Inflammatory macrophage treated with lipopolysaccharide for 4 hours (primary cell): Measurements from ENCODE around the gene NRG3.

Source experiments
- DNase-seq: peaks from one replicate; pipeline ENCODE4 v3.0.0-alpha.2; 2020

The NRG3 gene

DNA sequence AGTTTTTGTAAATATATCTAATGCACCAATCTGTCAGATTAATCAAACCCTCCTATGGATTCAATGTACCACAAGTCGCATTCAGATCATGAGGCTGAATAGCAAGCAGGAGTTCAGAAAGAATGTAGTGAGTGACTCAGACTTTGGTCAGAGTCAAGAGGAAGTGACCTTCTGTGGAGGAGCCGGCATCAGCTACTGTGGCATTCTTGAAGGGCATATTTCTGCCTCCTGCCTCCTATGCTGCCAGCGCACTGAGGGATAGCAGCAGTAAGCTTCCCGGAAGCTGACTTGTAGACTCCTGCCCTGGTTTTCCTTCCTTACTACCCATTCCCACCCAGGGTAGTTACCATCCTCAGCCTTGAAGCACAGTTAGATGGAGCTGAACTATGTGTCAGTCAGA, 867.5 kb downstream of the NRG3 start:
- DNase-seq = no peak

- no peak for DNase-seq
Measured at GRCh38 chr10:82742898-82743297, 867.9 kb downstream of the NRG3 start.

GRCh38 chr10:82750538-82750937, 875.5 kb downstream of the NRG3 start:
- DNase-seq = no peak

GRCh38 chr10:82757397-82757796, 882.4 kb downstream of the NRG3 start:
- no peak for DNase-seq

DNA sequence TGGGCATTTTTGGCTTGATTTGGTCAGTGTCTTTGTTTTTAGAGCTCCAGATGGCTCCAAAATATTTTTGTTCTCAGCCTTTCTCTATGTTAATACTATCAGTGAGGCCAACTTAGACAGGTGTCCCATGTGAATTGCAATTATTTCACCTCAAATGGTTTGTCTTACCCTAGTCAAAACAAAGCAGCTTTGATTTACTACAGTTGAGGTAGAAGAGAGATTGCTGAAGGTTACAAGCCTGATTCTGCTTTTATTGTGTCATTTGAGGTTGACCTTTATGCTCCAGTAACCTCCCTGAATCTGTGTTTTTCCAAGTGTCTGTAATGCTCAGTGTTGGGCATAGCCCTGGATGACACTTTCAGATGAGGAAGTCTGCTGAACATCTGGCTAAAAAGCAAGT, 882.9 kb downstream of the NRG3 start:
- no peak for DNase-seq

- no peak for DNase-seq
Measured at GRCh38 chr10:82759050-82759449, 884.1 kb downstream of the NRG3 start.

DNA sequence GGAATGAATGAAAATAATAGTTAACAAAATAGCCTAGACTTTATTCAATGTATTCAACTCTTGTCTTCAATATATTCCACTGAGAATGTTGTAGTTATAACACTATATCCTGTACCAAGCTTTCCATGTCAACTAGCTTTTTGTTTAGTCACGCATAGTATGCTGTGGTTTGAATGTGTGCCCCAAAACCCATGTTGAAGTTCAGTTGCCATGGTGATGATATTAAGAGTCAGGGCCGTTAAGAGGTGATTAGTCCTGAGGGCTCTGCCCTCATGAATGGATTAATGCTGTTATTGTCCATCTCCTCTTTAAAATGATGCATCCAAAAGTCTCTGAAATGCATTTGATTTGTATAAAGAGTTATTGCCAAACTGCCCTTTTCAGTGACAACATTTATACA, 887.6 kb downstream of the NRG3 start:
- DNase-seq = no peak

- DNase-seq = no peak
Measured at GRCh38 chr10:82768040-82768439, 893.0 kb downstream of the NRG3 start.

DNA sequence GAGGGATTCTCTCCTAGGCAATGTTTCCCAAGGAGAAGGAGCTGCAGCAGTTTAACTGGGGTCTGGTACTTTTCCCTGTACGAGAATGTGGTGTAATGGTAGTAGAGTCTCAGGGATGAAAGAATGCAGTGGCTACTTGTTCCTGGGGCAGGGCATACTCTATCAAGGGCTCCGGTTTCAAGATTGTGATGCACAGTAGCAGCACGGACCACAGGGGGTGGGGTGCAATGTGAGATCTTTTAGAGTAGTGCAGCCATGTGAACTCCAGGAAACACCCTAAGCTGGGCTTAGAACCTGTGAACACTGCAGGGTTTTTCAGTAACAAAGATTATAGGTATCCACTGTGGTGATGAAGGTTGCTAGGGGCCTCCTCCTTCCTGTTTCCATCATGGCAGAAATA, 903.9 kb downstream of the NRG3 start:
- no peak for DNase-seq

DNA sequence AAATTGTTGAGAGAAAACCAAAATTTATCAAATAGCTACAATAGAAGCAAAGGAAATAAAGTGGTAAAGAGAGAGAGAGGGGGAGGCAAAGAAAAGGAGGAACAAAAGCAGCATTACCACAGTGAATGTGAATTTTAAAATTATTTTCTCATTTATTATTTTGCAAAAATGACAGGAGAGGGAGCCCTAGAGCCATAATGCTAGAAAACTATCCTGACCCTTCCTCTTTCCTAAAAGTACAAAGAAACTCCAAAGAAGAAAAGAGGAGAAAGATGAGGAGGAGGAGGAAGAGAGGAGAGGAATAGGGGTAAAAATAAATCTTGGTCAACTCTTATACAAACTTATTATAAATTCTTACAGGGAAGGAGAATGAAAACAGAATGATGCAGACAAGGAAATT, 921.5 kb downstream of the NRG3 start:
- DNase-seq = peak; percentile 6

DNA sequence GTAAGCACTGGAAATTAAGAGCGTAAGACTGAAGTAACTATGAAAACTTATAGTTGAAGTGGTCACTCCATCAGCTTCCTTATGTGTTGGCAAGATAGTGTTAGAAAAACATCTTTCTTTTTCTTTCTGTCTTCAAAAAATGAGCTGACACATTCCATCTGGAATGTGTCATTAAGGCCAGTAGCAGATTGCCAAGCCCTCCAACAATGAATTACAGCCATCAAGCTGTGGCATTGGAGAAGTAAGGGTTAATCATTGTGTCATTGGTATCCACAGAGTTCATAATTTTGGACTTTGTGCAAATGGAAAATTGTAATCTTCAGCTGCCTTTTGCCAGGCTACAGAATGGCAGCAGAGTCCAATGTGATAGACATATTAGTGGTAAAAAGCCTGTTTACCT, 926.3 kb downstream of the NRG3 start:
- DNase-seq = no peak

DNA sequence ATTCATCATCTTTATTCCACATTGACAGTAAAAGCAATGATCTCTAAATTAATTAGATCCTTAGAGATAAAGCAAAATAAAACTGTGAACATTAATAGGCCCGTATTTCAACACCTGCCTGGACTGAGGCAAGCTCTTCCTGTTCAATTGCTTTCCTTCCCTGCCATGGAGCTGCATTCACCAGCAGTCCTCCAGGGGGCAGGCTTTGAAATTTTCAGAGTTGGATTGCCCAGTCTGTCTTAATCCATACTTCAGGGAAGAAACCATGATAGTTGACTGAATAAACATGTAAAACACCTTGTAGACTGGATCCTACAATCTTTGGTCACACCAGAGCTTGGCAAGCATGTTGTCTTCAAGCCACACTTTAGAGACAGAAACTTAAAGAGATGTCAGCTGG, 936.6 kb downstream of the NRG3 start:
- peak; percentile 2 for DNase-seq

DNA sequence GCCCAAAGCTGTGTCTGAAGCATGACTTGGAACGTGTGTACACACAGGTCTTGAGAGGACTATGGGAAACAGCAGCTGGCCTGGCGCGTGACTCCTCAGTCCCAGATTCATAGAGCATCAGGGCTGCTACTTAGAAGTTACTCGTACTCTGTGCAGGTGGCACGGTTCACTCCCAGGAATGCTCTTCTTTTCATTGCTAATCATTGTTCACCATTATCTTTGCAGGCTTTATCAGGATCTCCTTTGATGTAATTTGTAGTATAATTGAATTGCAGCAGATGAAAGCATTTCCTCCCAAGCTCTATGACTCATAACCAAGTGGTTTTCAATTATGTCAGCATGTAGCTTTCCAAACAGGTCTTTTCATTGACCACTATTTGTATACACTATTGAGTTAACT, 938.9 kb downstream of the NRG3 start:
- peak; percentile 1 for DNase-seq

DNA sequence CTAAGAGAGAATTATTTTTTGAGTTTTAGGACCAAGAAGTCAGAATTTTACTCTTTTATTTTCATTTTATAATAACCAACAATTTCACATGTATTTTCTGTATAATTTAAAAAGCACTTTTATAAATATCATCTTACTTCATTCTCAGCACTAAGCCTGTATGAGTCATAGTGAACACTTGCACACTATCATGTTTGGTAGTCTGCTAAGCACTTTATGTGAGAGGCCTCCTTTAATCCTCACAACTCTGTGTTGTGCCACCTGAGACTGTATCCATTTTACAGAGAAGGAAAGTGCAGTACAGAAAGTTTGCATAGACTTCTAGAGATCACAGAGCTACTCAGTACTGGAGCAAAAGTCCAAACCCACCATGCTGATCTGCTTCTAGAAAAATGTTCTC, 939.6 kb downstream of the NRG3 start:
- DNase-seq = no peak

GRCh38 chr10:82815680-82816079, 940.7 kb downstream of the NRG3 start:
- DNase-seq = no peak

GRCh38 chr10:82817676-82818422, 942.9 kb downstream of the NRG3 start:
- DNase-seq = no peak

GRCh38 chr10:82821043-82821442, 946.0 kb downstream of the NRG3 start:
- DNase-seq = peak; percentile 13

DNA sequence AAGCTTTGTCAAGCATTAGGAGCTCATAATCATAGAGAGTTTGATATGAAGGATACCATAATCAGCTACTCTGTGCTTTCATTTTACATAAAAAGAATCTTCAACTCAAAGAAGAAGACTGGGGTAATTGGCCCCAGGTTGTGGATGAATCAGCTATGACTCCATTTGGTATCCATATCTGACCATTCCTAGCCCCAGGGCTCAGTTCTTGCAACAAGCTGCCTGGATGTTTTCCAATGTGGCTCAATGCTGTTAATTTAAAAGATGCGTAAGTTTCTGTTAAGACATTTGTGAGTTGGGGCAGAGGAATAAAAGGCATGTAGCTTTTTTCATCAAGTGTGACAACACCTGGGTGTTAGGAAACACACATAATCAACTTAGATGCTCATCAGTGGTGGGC, 951.1 kb downstream of the NRG3 start:
- no peak for DNase-seq

- no peak for DNase-seq
Measured at GRCh38 chr10:82827901-82828300, 952.9 kb downstream of the NRG3 start.

GRCh38 chr10:82847242-82847641, 972.2 kb downstream of the NRG3 start:
- no peak for DNase-seq

GRCh38 chr10:82850191-82850590, 975.2 kb downstream of the NRG3 start:
- no peak for DNase-seq

DNA sequence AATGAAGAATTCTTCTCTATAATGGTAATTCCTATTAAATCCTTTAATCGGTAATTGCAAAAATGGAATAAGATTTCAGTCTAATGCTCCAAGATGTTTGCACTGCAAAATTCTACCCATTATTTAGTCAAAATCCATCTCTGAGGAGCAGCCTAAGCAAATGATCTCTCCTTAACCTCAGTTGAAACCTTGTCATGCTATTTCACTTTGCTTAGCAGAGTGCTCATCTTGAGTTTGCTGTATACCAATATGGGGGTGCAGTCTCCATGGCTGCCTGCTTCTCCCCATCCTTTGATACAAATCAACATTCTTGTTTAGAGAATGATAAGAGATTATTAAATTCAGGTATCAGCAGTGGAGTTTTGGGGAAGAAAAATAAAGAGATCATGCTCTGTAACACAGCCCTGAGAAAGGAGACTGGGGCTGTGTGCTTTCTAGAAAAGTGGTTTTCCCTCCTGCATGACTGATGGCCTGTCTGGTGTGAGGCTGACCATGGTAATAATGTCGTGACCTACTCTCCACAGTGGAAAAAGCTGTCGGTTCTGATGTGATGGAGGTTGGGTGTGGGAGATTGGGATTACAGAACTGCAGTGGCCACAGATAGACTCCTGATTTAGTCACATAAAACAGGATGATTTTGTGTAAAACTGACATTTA, 982.1 kb downstream of the NRG3 start:
- DNase-seq = no peak

DNA sequence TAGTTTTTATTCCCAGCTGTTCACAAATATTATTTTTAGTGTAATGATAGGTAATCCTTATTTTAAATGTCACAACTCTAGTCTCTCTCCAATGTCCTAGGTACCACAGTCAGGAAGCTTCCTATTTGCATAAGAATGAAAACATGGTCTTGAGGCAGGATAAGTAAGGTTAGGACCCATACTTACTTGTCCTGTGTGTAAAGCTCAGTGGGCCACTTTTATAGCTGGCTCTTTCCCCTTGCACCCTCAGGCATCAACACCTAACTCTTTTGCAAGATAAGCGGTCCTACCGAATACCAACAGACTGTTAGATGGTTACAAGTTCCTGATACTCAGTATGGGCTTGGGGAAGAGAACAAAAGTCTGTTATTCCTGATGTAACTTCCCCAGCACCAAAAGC, 986.9 kb downstream of the NRG3 start:
- no peak for DNase-seq

DNA sequence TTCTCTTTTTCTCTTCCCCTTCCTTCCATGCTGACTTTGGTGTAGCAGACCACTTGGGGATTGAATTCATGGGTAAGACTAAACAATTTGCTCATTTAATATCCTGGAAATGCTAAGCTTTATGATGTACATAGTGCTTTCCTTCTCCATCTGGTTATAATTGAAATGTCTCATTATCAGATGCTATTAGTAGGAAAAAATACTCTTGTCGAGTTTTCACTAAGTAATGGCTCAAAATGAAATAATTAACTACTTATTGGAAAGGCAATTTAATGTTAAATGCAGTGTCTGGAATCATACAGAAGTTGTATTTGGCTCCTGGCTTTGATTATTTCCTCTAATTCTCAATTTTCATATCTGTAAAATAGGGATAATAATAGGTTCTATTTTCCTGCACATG, 990.4 kb downstream of the NRG3 start:
- no peak for DNase-seq
